GM12878 (cell line): Measurements from ENCODE around the gene HOXB1. TPM values are rescaled to one million over a fixed set of nuclear protein-coding genes. Genes with fewer than 3 reads are reported as not detected.
A peak's percentile ranks its signal among the peaks of the same experiment; 100 is the strongest.

ENCODE experiments used
- ATAC-seq: fragments of 200-7000 bp; cut with Tn5 transposase; 3 replicates; pipeline ENCODE4 v1.9.1; 2020; ENCODE audit warnings: mild to moderate bottlenecking, moderate library complexity
- BruUV-seq: library from RNA; stranded (reverse); fragments of 400-500 nt; replicated peaks from 2 replicates; lab custom pipeline; 2021; lab: Mats Ljungman, UMichigan
- CTCF ChIA-PET: fragments of 300-600 bp; sonication (Branson Sonifier 250); formaldehyde crosslinking; extraction: SDS; loops from one replicate; lab custom pipeline; 2021; ENCODE audit warnings: inconsistent platforms; lab: Yijun Ruan, JAX
- POLR2A ChIA-PET: fragments of 350-600 bp; formaldehyde crosslinking; extraction: SDS; loops from one replicate; lab custom pipeline; 2021; ENCODE audit warnings: inconsistent platforms; lab: Charles Lee
- RAD21 ChIA-PET: fragments of 300-600 bp; sonication (Branson Sonifier 250); formaldehyde crosslinking; loops from one replicate; lab custom pipeline; 2023; ENCODE audit warnings: antibody characterized with exemption; ENCODE audit not compliant: unreplicated experiment; lab: Charles Lee
- SMC1A ChIA-PET: fragments of 300-600 bp; sonication (Branson Sonifier 250); formaldehyde crosslinking; loops from one replicate; lab custom pipeline; 2023; ENCODE audit not compliant: unreplicated experiment, uncharacterized antibody; lab: Charles Lee
- DNase-seq: peaks from one replicate; pipeline ENCODE4 v3.0.0-alpha.2; 2011; ENCODE audit warnings: low read depth, low spot score
- FAIRE-seq: peaks from 3 replicates; lab custom pipeline; 2011; peaks lifted over from hg19 to GRCh38; lab: Jason Lieb, UNC
- H2AFZ ChIP-seq: 2 replicates; pipeline ENCODE4 v1.6.0; 2011; ENCODE audit warnings: low read depth, low read length, control low read depth; ENCODE audit not compliant: control insufficient read depth
- H3K27ac ChIP-seq: 2 replicates; pipeline ENCODE4 v1.5.1; 2011; ENCODE audit warnings: control low read depth; ENCODE audit not compliant: control insufficient read depth, insufficient read depth
- H3K27me3 ChIP-seq, 2 experiments: replicated peaks in 1 of 2; 2 replicates each; pipeline versions ENCODE4 v1.6.0 to v1.6.1; 2011; ENCODE audit warnings: low read length in 1 of 2; ENCODE audit not compliant: control insufficient read depth in 2 of 2, insufficient read depth in 2 of 2
- H3K36me3 ChIP-seq, 2 experiments: 2 replicates each; pipeline ENCODE4 v1.5.1; 2011; ENCODE audit warnings: low read length in 1 of 2; ENCODE audit not compliant: control insufficient read depth in 2 of 2, insufficient read depth in 2 of 2
- H3K4me1 ChIP-seq: 2 replicates; pipeline ENCODE4 v1.6.1; 2011; ENCODE audit warnings: mild to moderate bottlenecking, low read length, moderate library complexity, mixed read lengths; ENCODE audit not compliant: control insufficient read depth, insufficient read depth
- H3K4me2 ChIP-seq: 2 replicates; pipeline ENCODE4 v1.6.0; 2011; ENCODE audit warnings: control low read depth; ENCODE audit not compliant: control insufficient read depth, insufficient read depth
- H3K4me3 ChIP-seq: fragments of 200-600 bp; sonication (generic); 2 replicates; pipeline ENCODE4 v1.5.1; 2016
- H3K79me2 ChIP-seq: 2 replicates; pipeline ENCODE4 v1.6.0; 2011; ENCODE audit warnings: low read length; ENCODE audit not compliant: control insufficient read depth, insufficient read depth
- H3K9ac ChIP-seq: 2 replicates; pipeline ENCODE4 v1.8.0; 2011; ENCODE audit warnings: low read length, control low read depth, mixed read lengths; ENCODE audit not compliant: control insufficient read depth, insufficient read depth
- H3K9me3 ChIP-seq: replicated peaks from 3 replicates; pipeline ENCODE4 v1.5.1; 2011; ENCODE audit warnings: mild to moderate bottlenecking, low read length; ENCODE audit not compliant: control insufficient read depth, insufficient read depth
- H4K20me1 ChIP-seq: 2 replicates; pipeline ENCODE4 v1.6.0; 2011; ENCODE audit not compliant: control insufficient read depth, insufficient read depth
- ASH2L ChIP-seq: fragments of 300-600, 200-600 bp; sonication (generic); IDR thresholded peaks from 2 replicates; pipeline ENCODE4 v1.6.1; 2017; ENCODE audit warnings: low read depth, mild to moderate bottlenecking, borderline replicate concordance
- HDAC6 ChIP-seq: fragments of 200-600 bp; sonication (generic); IDR thresholded peaks from one replicate; pipeline ENCODE4 v1.8.0; 2017; ENCODE audit warnings: antibody characterized with exemption; ENCODE audit not compliant: unreplicated experiment
- IKZF2 ChIP-seq, 2 experiments: fragments of 450-650 bp; IDR thresholded peaks; 2 replicates each; pipeline ENCODE4 v1.6.1; 2017; ENCODE audit warnings: mild to moderate bottlenecking in 2 of 2, moderate library complexity in 2 of 2
- LARP7 ChIP-seq: fragments of 450-650 bp; IDR thresholded peaks from 2 replicates; pipeline ENCODE4 v1.6.1; 2017; ENCODE audit warnings: mild to moderate bottlenecking
- MTA2 ChIP-seq: fragments of 450-650 bp; IDR thresholded peaks from 2 replicates; pipeline ENCODE4 v1.6.1; 2016; ENCODE audit warnings: low read depth, mild to moderate bottlenecking, moderate library complexity
- NFYB ChIP-seq: IDR thresholded peaks from 2 replicates; pipeline ENCODE4 v1.6.1; 2011; ENCODE audit warnings: low read depth, mild to moderate bottlenecking, low read length, improper control_type of control experiment, moderate library complexity; ENCODE audit not compliant: insufficient read depth
- NKRF ChIP-seq: fragments of 450-650 bp; conservative IDR thresholded peaks from 2 replicates; pipeline ENCODE4 v1.6.1; 2017; ENCODE audit warnings: mild to moderate bottlenecking, moderate library complexity
- SIN3A ChIP-seq: IDR thresholded peaks from 2 replicates; pipeline ENCODE4 v1.6.1; 2012; ENCODE audit warnings: low read depth, low read length, improper control_type of control experiment
- USF1 ChIP-seq: IDR thresholded peaks from 2 replicates; pipeline ENCODE4 v1.6.1; 2011; ENCODE audit warnings: borderline replicate concordance, low read depth, mild to moderate bottlenecking, moderate library complexity, mixed read lengths, low read length; ENCODE audit not compliant: insufficient read depth; ENCODE audit errors: extremely low read length
- ZBTB11 ChIP-seq: fragments of 450-650 bp; formaldehyde crosslinking; IDR thresholded peaks from 2 replicates; pipeline ENCODE4 v1.5.0; 2022; ENCODE audit warnings: mild to moderate bottlenecking, missing genetic modification characterization
- WGBS: methylation state at CpG from one replicate; pipeline ENCODE4 v1.1.6; 2016; ENCODE audit warnings: low lambda C conversion rate; ENCODE audit not compliant: insufficient replicate concordance, insufficient coverage; ENCODE audit errors: missing lambda C conversion rate; 5-methylcytosine and 5-hydroxymethylcytosine counted together
- in situ Hi-C: fragments of 300-500 bp; cut with MboI; formaldehyde crosslinking; loops from 9 replicates; pipeline ENCODE4 v1.14.3; 2018; ENCODE audit warnings: mixed read lengths
- intact Hi-C: fragments of 100-400 bp; cut with micrococcal nuclease; formaldehyde crosslinking; loops from one replicate; pipeline ENCODE4 v1.14.2; 2022; ENCODE audit not compliant: unreplicated experiment
- polyA plus RNA-seq, 11 experiments: library from polyadenylated mRNA; depleted of rRNA in 4 of 11; unstranded in 6 of 11; stranded (reverse) in 5 of 11; fragments of >200 nt; fragmentation: Nextera tagmentation in 4 of 11; fragmentation: Illumina TruSeq in 1 of 11; extraction: Ambion mirVana in 4 of 11; extraction: Trizol in 1 of 11; gene quantifications; 1 replicate in 1 of 11; 2 replicates in 10 of 11; pipeline versions ENCODE4 v1.2.1 to v1.2.3, GENCODE V29; 2011 to 2016; ENCODE audit warnings: inconsistent platforms in 2 of 11, missing spikeins in 2 of 11, low read depth in 1 of 11
- total RNA-seq, 4 experiments: library from RNA; depleted of rRNA in 3 of 4; stranded (reverse); fragments of >200 nt in 3 of 4; fragmentation: Illumina TruSeq in 1 of 4; extraction: Trizol in 1 of 4; gene quantifications; 2 replicates each; pipeline versions ENCODE4 v1.2.1 to v1.2.3, GENCODE V29; 2013 to 2021
- TF ChIP-seq, protein P1 (sequence below): fragments of 450-650 bp; IDR thresholded peaks from 2 replicates; pipeline ENCODE4 v1.6.1; 2016; ENCODE audit warnings: mild to moderate bottlenecking

HOXB1 gene
- total and polyA plus RNA-seq, 10 of the 15 experiments (the other 5 are each of a cell fraction or from before 2014, with no cell fraction given): not detected

DNA sequence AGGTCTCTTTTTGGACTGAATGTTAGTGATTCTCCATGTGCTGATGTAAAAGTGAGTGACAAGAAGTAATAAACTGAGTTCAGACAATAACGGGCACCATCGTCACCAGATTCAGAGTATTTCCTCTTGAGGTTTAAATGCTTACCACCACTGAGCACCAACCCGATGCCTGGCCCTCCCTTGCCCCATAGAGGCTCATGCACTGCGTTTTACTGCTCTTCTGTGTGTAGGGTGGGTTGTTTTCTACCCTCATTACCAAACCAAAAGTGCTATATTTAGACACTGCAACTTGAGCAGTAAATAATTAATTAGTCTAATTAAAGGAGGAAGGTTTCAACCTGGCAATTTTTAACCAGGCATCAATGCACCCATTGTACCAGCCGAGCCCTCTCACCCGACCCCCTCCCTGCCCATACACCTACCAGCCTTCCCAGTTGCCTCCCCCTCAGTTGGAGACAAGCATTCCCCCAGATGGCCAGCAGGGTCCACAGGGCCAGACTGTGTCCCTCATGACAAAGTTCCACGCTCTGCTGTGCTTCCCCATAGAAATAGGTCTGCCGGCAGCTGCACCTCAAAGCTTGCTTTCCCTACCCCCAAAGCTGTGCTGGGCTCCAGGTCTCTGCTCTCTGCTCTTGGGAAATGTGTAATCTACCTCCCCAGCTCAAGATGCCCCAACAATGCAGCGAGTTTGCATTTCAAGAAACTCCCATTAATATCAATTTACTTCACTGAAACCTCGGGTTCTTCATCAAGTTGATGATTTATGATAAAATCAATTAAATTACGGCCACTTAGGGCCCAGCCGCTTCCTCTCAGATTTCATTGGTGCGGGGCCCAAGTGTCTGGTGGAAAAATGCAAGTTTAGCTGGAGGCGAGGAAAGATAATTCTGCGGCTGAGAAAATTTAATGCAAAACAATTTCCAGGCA, 31.3 kb upstream of the HOXB1 start:
- POLR2A ChIA-PET: interaction anchor here (1.4 kb wide), 2 partner anchors 44 to 46 kb away, joined by 3 to 7 read pairs; no protein-coding TSS in a partner anchor
- H3K4me3 ChIP-seq: no peak overlapping the region
- H3K9me3 ChIP-seq: no peaks in the 10 kb centered on the region
- H3K79me2 ChIP-seq: no peaks in the 10 kb centered on the region
- no TSS peak for BruUV-seq
- CTCF ChIA-PET: interaction anchor here (0.6 to 1.8 kb wide), 9 partner anchors 21 to 210 kb away, joined by 3 to 9 read pairs (median 4); no protein-coding TSS in a partner anchor
- 48% methylated on average over 15 of the region's 15 CpGs for WGBS
- no peak overlapping the region for H3K9ac ChIP-seq
- intact Hi-C loops: no loop called here
- SMC1A ChIA-PET: interaction anchor here (0.7 to 3.3 kb wide), 9 partner anchors 9 to 122 kb away, joined by 3 to 11 read pairs (median 3); no protein-coding TSS in a partner anchor
- DNase-seq: peak; percentile 65
- no peak overlapping the region for H3K4me2 ChIP-seq
- no peaks in the 10 kb centered on the region; a peak in 1 of 4 replicates for H3K36me3 ChIP-seq
- H4K20me1 ChIP-seq: no peaks in the 10 kb centered on the region
- RAD21 ChIA-PET: interaction anchor here (1.6 kb wide), 1 partner anchor 70 kb away, joined by 3 read pairs; no protein-coding TSS in a partner anchor
- in situ Hi-C loops: no loop called here
- H2AFZ ChIP-seq: no peak overlapping the region
- no peak overlapping the region for H3K27ac ChIP-seq
- ATAC-seq: peak; percentile 94
- no peaks in the 10 kb centered on the region for H3K27me3 ChIP-seq
- H3K4me1 ChIP-seq: no peaks in the 10 kb centered on the region
- no peak for FAIRE-seq
- TF ChIP-seq NFYB: no peak
- TF ChIP-seq HDAC6: no peak
- TF ChIP-seq SIN3A: no peak
- TF ChIP-seq USF1: no peak
- TF ChIP-seq LARP7: 0 out of 2 replicates have a peak, but pooled peaks have one; percentile 37
- no peak for TF ChIP-seq ASH2L
- TF ChIP-seq, protein P1, sequence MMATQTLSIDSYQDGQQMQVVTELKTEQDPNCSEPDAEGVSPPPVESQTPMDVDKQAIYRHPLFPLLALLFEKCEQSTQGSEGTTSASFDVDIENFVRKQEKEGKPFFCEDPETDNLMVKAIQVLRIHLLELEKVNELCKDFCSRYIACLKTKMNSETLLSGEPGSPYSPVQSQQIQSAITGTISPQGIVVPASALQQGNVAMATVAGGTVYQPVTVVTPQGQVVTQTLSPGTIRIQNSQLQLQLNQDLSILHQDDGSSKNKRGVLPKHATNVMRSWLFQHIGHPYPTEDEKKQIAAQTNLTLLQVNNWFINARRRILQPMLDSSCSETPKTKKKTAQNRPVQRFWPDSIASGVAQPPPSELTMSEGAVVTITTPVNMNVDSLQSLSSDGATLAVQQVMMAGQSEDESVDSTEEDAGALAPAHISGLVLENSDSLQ: peak; percentile 47
- no peak for TF ChIP-seq ZBTB11
- TF ChIP-seq NKRF: no peak
- peak; percentile 98 for TF ChIP-seq MTA2
- peak; percentile 63 to 67; a peak in 3 of 4 replicates for TF ChIP-seq IKZF2 (IDR thresholded peaks at IDR 0.05)
